ENCODE measurements around the gene PHKA2.

DNA sequence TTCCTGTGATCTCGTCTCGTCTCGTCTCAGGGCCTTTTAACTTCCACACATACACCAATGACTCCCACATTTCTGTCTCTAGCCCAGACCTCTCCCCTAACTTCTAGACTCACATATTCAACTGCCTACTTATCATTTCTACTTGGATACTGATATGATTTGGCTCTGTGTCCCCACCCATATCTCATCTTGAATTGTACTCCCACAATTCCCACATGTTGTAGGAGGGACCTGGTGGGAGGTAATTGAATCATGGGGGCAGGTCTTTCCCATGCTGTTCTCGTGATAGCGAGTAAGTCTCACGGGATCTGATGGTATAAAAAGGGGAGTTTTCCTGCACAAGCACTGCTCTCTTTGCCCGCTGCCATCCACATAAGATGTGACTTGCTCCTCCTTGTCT, 8.9 kb downstream of the PHKA2 start:
- TF ChIP-seq, protein P1, sequence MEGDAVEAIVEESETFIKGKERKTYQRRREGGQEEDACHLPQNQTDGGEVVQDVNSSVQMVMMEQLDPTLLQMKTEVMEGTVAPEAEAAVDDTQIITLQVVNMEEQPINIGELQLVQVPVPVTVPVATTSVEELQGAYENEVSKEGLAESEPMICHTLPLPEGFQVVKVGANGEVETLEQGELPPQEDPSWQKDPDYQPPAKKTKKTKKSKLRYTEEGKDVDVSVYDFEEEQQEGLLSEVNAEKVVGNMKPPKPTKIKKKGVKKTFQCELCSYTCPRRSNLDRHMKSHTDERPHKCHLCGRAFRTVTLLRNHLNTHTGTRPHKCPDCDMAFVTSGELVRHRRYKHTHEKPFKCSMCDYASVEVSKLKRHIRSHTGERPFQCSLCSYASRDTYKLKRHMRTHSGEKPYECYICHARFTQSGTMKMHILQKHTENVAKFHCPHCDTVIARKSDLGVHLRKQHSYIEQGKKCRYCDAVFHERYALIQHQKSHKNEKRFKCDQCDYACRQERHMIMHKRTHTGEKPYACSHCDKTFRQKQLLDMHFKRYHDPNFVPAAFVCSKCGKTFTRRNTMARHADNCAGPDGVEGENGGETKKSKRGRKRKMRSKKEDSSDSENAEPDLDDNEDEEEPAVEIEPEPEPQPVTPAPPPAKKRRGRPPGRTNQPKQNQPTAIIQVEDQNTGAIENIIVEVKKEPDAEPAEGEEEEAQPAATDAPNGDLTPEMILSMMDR (IDR thresholded peaks at IDR 0.05), result no peak
- no peak for TF ChIP-seq POLR2A (IDR thresholded peaks at IDR 0.05)

All from testis (tissue), 2 donors.